GM18951 (cell line): ENCODE data around the gene ANAPC13.

Source experiments
- POLR2A ChIP-seq: IDR thresholded peaks from 4 replicates; pipeline ENCODE4 v1.6.1; 2011; ENCODE audit warnings: mild to moderate bottlenecking; ENCODE audit not compliant: insufficient read length, insufficient read depth; ENCODE audit errors: extremely low read depth
- in situ Hi-C: fragments of 300-500 bp; cut with MboI; formaldehyde crosslinking; loops from one replicate; pipeline ENCODE4 v1.12.0; 2022; ENCODE audit warnings: low sequenced_read_pairs, mixed read lengths, inconsistent platforms; ENCODE audit not compliant: unreplicated experiment

The ANAPC13 gene

GRCh38 chr3:134485718-134486576 is at the start of gene ANAPC13, which contains the start of gene CEP63:
Gene ANAPC13, minus strand, starts transcription at chr3:134485985. Its CDS starts 3,081 bp downstream, at chr3:134482904.
Gene CEP63, plus strand, starts transcription at chr3:134486057. Its CDS starts 9,264 bp downstream, at chr3:134495321.
- in situ Hi-C loops, result no loop called here
- peak; percentile 79 for TF ChIP-seq POLR2A

DNA sequence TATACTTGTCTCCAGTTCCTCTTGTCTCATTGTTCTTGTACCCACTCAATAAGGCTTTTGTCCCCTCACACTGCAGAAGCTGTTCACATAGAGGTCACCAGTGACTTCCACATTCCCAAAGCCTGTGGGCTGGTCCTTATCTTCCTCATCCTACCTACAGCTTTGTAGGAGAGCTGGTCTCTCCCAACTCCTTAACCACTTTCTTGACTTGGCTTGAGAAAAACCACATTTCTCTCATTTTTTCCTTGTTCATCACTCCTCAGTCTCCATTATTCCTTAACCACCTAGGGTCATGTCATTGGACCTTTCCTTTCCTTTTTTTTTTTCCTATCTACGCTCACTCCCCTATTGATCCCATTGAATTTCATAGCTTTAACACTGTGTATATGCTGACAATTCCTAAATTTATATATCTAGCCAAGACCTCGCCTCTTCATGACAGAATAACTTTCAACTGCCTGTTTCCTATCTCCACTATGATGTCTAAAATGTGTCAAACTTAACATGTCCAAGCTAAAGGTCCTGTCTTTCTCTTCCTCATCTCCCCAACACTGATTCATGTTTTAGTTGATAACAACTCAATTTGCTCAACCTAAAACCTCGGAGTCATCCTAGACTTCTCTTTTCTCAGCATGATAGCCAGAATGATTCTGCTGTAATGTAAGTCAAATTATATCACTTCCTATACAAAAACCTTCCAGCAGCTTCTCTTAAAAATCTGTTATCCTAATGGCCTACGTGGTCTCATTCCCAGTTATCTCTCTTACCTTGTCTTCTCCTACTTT is 49.6 kb upstream of the ANAPC13 start:
- in situ Hi-C loops, result no loop called here
- no peak for TF ChIP-seq POLR2A

DNA sequence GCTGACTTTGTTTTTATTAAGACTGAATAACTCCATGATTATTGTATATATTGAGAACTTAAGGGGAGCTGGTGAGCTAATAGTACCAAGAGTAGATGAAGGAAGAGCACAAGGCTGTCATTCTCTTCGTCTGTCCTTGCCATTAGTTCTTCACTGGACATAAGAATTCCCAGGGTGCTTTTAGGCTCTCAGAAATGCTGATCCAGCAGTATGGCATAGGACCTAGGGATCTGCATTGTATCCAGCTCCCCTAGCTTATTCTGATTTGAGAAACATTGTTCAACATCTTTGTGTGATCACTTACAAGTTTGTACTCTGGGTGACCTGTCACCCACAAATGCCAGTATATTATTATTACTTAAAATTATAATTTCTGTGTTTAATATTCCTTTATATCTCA is 47.7 kb upstream of the ANAPC13 start:
- in situ Hi-C loops, result no loop called here
- no peak for TF ChIP-seq POLR2A

DNA sequence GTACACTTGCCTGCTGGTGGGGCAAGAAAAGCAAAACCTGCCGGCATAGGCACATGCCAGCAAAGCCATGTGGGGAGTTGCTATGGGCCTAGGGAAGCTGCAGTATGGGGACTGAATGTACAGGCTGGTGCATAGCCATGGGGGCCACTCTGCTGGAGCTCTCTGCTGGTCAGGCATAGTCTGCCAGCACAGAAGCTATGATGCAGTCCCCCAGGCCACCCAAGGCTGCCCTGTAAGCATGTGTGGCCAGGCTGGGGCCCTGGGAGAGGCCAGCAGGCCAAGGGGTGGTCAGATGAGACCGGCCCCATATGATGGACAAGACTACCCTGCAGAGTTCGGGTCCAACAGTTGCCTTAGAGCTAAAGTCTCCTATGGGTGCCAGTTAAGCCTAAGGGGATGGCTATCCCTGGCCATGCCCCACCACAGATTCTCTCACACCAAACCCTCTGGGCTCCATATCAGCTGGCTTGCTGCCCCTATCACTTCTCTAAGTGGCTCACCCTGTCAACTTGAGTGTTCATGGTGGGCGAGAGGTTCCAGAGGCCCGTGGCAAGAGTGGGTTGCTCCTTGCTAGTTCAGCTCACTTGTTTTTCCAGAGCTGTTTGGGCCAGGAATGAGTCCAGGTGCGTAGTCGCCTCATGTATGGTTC is 41.9 kb upstream of the ANAPC13 start:
- TF ChIP-seq POLR2A, result no peak
- in situ Hi-C loops, result no loop called here

GRCh38 chr3:134527037-134527436 is 41.3 kb upstream of the ANAPC13 start:
- no peak for TF ChIP-seq POLR2A
- in situ Hi-C loops, result no loop called here

GRCh38 chr3:134526319-134526718 is 40.5 kb upstream of the ANAPC13 start:
- no peak for TF ChIP-seq POLR2A
- in situ Hi-C loops, result no loop called here

DNA sequence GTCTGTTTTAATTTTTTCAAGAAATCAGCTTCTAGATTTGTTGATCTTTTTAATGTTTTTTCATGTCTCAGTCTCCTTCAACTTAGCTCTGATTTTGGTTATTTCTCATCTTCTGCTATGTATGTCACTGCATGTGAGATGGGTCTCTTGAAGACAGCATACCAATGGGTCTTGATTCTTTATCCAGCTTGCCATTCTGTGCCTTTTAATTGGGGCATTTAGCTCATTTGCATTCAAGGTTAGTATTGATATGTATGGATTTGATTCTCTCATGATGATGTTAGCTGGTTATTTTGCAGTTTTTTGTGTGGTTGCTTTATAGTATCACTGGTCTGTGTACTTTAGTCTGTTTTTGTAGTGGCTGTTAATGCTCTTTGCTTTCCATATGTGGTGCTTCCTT is 39.5 kb upstream of the ANAPC13 start:
- no peak for TF ChIP-seq POLR2A
- in situ Hi-C loops, result no loop called here

DNA sequence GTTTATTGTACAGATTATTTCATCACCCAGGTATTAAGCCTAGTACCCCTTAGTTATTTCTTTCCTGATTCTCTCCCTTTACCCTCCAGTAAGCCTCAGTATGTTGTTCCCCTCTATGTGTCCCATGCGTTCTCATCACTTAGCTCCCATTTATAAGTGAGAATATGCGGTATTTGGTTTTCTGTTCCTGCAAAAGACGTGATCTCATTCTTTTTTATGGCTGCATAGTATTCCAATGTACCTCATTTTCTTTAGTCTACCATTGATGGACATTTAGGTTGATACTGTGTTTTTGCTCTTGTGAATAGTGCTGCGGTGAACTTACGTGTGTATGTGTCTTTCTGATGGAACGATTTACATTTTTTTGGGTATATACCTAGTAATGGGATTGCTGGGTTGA is 36.8 kb upstream of the ANAPC13 start:
- no peak for TF ChIP-seq POLR2A

DNA sequence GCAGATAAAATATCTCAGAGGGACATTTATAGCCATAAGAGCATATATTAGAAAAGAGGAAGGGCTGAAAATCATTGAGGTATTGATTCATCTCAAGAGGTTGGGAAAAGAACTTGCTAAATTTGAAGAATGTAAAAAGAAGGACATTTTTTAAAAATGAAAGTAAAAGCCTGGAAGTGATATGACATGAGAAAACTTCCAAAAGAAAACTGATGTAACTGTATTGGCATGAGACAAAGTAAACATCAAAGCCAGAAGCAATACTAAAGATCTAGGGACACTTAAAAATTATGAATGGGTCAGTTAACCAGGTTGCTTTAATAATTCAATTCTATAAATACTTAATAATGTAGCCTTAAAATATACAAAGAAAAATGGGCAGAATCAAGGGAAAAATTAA is 32.0 kb upstream of the ANAPC13 start:
- in situ Hi-C loops, result no loop called here
- no peak for TF ChIP-seq POLR2A

More for the DNA sequence above, 36.8 kb upstream of the ANAPC13 start:
- in situ Hi-C loops, result no loop called here

- no peak for TF ChIP-seq POLR2A
- in situ Hi-C loops, result no loop called here
Observed at GRCh38 chr3:134516905-134517304, 31.1 kb upstream of the ANAPC13 start.

- TF ChIP-seq POLR2A, result no peak
- in situ Hi-C loops, result no loop called here
Observed at GRCh38 chr3:134511500-134511899, 25.7 kb upstream of the ANAPC13 start.

- in situ Hi-C loops, result no loop called here
- TF ChIP-seq POLR2A, result no peak
Observed at GRCh38 chr3:134505485-134505884, 19.7 kb upstream of the ANAPC13 start.

GRCh38 chr3:134504132-134504531 is 18.3 kb upstream of the ANAPC13 start:
- in situ Hi-C loops, result no loop called here
- no peak for TF ChIP-seq POLR2A
